Nephron (organoid): ENCODE results near the gene CDH23.

ENCODE experiments used
- H3K27ac Mint-ChIP-seq, 3 experiments: 2 replicates each; pipeline ENCODE4 v1.8.0; 2020; ENCODE audit warnings: mixed read lengths in 3 of 3, mild to moderate bottlenecking in 2 of 3, moderate library complexity in 1 of 3
- H3K27me3 Mint-ChIP-seq: 2 replicates; pipeline ENCODE4 v1.8.0; 2021; ENCODE audit warnings: low read depth, mild to moderate bottlenecking, moderate library complexity, mixed read lengths
- H3K36me3 Mint-ChIP-seq: 2 replicates; pipeline ENCODE4 v1.8.0; 2020; ENCODE audit warnings: low read depth, mixed read lengths
- H3K4me1 Mint-ChIP-seq: 2 replicates; pipeline ENCODE4 v1.8.0; 2020; ENCODE audit warnings: mixed read lengths
- H3K4me3 Mint-ChIP-seq, 3 experiments: 2 replicates each; pipeline ENCODE4 v1.8.0; 2020; ENCODE audit warnings: mild to moderate bottlenecking in 3 of 3, mixed read lengths in 3 of 3, moderate library complexity in 2 of 3
- H3K9me3 Mint-ChIP-seq: 2 replicates; pipeline ENCODE4 v1.8.0; 2020; ENCODE audit warnings: mixed read lengths
- CTCF ChIP-seq, 3 experiments: fragments of 200-600 bp; sonication (generic); IDR thresholded peaks; one replicate each; pipeline ENCODE4 v1.5.0; 2021; ENCODE audit warnings: antibody characterized with exemption in 3 of 3; ENCODE audit not compliant: unreplicated experiment in 3 of 3

The CDH23 gene

GRCh38 chr10:71700731-71701368 is 304.1 kb downstream of the CDH23 start:
- no peak for TF ChIP-seq CTCF (IDR thresholded peaks at IDR 0.05; ENCODE audit: unreplicated experiment in 3 of 3)

GRCh38 chr10:71701496-71702132 is 304.9 kb downstream of the CDH23 start:
- H3K36me3 Mint-ChIP-seq = no peaks in the 10 kb centered on the region
- no peaks in the 10 kb centered on the region for H3K9me3 Mint-ChIP-seq
- no peak overlapping the region for H3K4me3 Mint-ChIP-seq
- TF ChIP-seq CTCF (IDR thresholded peaks at IDR 0.05; ENCODE audit: unreplicated experiment in 3 of 3) = no peak
- H3K27ac Mint-ChIP-seq = no peak overlapping the region
- H3K4me1 Mint-ChIP-seq = no peaks in the 10 kb centered on the region
- H3K27me3 Mint-ChIP-seq = peaks cover 7% of the 10 kb centered on the region

More at GRCh38 chr10:71700731-71701368, 304.1 kb downstream of the CDH23 start:
- H3K9me3 Mint-ChIP-seq = no peaks in the 10 kb centered on the region
- no peaks in the 10 kb centered on the region for H3K4me1 Mint-ChIP-seq
- H3K4me3 Mint-ChIP-seq = no peak overlapping the region
- H3K27me3 Mint-ChIP-seq = peaks cover 7% of the 10 kb centered on the region
- no peak overlapping the region for H3K27ac Mint-ChIP-seq
- no peaks in the 10 kb centered on the region for H3K36me3 Mint-ChIP-seq

GRCh38 chr10:71703577-71703976 is 306.9 kb downstream of the CDH23 start:
- H3K9me3 Mint-ChIP-seq = no peaks in the 10 kb centered on the region
- peaks cover 15% of the 10 kb centered on the region for H3K27me3 Mint-ChIP-seq
- H3K27ac Mint-ChIP-seq = no peak overlapping the region
- no peak for TF ChIP-seq CTCF (IDR thresholded peaks at IDR 0.05; ENCODE audit: unreplicated experiment in 3 of 3)
- no peaks in the 10 kb centered on the region for H3K36me3 Mint-ChIP-seq
- no peaks in the 10 kb centered on the region for H3K4me1 Mint-ChIP-seq
- no peak overlapping the region for H3K4me3 Mint-ChIP-seq

GRCh38 chr10:71704816-71705215 is 308.1 kb downstream of the CDH23 start:
- Mint-ChIP-seq H3K4me3 (no peak overlapping the region), H3K36me3 (no peaks in the 10 kb centered on the region), H3K27ac (no peak overlapping the region), H3K4me1 (peaks cover 8% of the 10 kb centered on the region), H3K9me3 (no peaks in the 10 kb centered on the region), H3K27me3 (peaks cover 12% of the 10 kb centered on the region)
- TF ChIP-seq CTCF (IDR thresholded peaks at IDR 0.05; ENCODE audit: unreplicated experiment in 3 of 3) = no peak

- Mint-ChIP-seq H3K9me3 (no peaks in the 10 kb centered on the region), H3K4me1 (peaks cover 11% of the 10 kb centered on the region), H3K27me3 (peaks cover 7% of the 10 kb centered on the region), H3K36me3 (no peaks in the 10 kb centered on the region), H3K27ac (no peak overlapping the region), H3K4me3 (no peak overlapping the region)
- TF ChIP-seq CTCF (IDR thresholded peaks at IDR 0.05; ENCODE audit: unreplicated experiment in 3 of 3) = no peak
Measured at GRCh38 chr10:71705582-71705981, 308.9 kb downstream of the CDH23 start.
